Neural cell (in vitro differentiated cells): ENCODE measurements around the gene NRG2. TPM values are rescaled to one million over a fixed set of nuclear protein-coding genes. Genes with fewer than 3 reads are reported as not detected.

Experiments
- H2AFZ ChIP-seq: fragments of 200-600, 300-800 bp; sonication (generic), shearing (Covaris generic); 2 replicates; pipeline ENCODE4 v1.6.0; 2014; ENCODE audit warnings: low read depth, mild to moderate bottlenecking, antibody characterized with exemption, low read length, moderate library complexity
- H3F3A ChIP-seq: fragments of 200-600 bp; shearing (Covaris generic); 2 replicates; pipeline ENCODE4 v1.6.1; 2016; ENCODE audit warnings: mild to moderate bottlenecking, moderate library complexity, mixed read lengths, antibody characterized with exemption, low read length; ENCODE audit not compliant: insufficient read depth, poor library complexity, severe bottlenecking
- H3K27ac ChIP-seq: fragments of 200-600, 300-800 bp; sonication (generic), shearing (Covaris generic); 2 replicates; pipeline ENCODE4 v1.5.1; 2014; ENCODE audit warnings: mild to moderate bottlenecking, low read length, moderate library complexity
- H3K27me3 ChIP-seq: fragments of 300-800, 200-600 bp; sonication (generic), shearing (Covaris generic); 2 replicates; pipeline ENCODE4 v1.6.0; 2014; ENCODE audit warnings: mild to moderate bottlenecking, low read depth, low read length, moderate library complexity; ENCODE audit not compliant: insufficient read depth
- H3K36me3 ChIP-seq: fragments of 300-800, 200-600 bp; sonication (generic), shearing (Covaris generic); 2 replicates; pipeline ENCODE4 v1.5.1; 2014; ENCODE audit warnings: mild to moderate bottlenecking, antibody characterized with exemption, low read length, moderate library complexity; ENCODE audit not compliant: insufficient read depth
- H3K4me2 ChIP-seq: fragments of 300-800, 200-600 bp; sonication (generic), shearing (Covaris generic); 2 replicates; pipeline ENCODE4 v1.6.0; 2014; ENCODE audit warnings: mild to moderate bottlenecking, low read length
- H3K4me3 ChIP-seq: fragments of 300-800, 200-600 bp; sonication (generic), shearing (Covaris generic); 2 replicates; pipeline ENCODE4 v1.5.1; 2014; ENCODE audit warnings: mild to moderate bottlenecking, low read length, moderate library complexity
- H3K79me2 ChIP-seq: fragments of 200-600 bp; shearing (Covaris generic); replicated peaks from 2 replicates; pipeline ENCODE4 v1.6.0; 2014; ENCODE audit warnings: mild to moderate bottlenecking, low read length, moderate library complexity; ENCODE audit not compliant: insufficient read depth
- H3K9ac ChIP-seq: fragments of 300-800, 200-600 bp; sonication (generic), shearing (Covaris generic); 2 replicates; pipeline ENCODE4 v1.6.1; 2016; ENCODE audit warnings: mild to moderate bottlenecking, low read length, mixed read lengths
- H3K9me2 ChIP-seq: fragments of 200-600 bp; shearing (Covaris generic); 2 replicates; pipeline ENCODE4 v1.6.1; 2016; ENCODE audit warnings: mild to moderate bottlenecking, low read length, mixed read lengths; ENCODE audit not compliant: insufficient read depth
- H3K9me3 ChIP-seq: fragments of 200-600, 300-800 bp; sonication (generic), shearing (Covaris generic); 2 replicates; pipeline ENCODE4 v1.6.1; 2016; ENCODE audit warnings: mild to moderate bottlenecking, mixed run types, low read length, moderate library complexity, mixed read lengths
- H4K20me1 ChIP-seq: fragments of 200-600 bp; shearing (Covaris generic); 2 replicates; pipeline ENCODE4 v1.6.1; 2016; ENCODE audit warnings: mild to moderate bottlenecking, mixed run types; ENCODE audit not compliant: insufficient read depth
- EP300 ChIP-seq: fragments of 450-650 bp; conservative IDR thresholded peaks from 2 replicates; pipeline ENCODE4 v1.6.1; 2014; ENCODE audit warnings: antibody characterized with exemption, mild to moderate bottlenecking, moderate library complexity; ENCODE audit not compliant: poor library complexity, severe bottlenecking
- EZH2 ChIP-seq: fragments of 200-600, 300-800 bp; shearing (Covaris generic), sonication (generic); IDR thresholded peaks from 2 replicates; pipeline ENCODE4 v1.6.1; 2014; ENCODE audit warnings: antibody characterized with exemption, low read length, borderline replicate concordance, mild to moderate bottlenecking; ENCODE audit not compliant: insufficient read depth, poor library complexity, severe bottlenecking
- MXI1 ChIP-seq: fragments of 450-650 bp; conservative IDR thresholded peaks from 2 replicates; pipeline ENCODE4 v1.6.1; 2014; ENCODE audit warnings: antibody characterized with exemption, mild to moderate bottlenecking; ENCODE audit not compliant: poor library complexity, severe bottlenecking
- POLR2AphosphoS5 ChIP-seq: IDR thresholded peaks from 2 replicates; pipeline ENCODE4 v1.6.1; 2012
- RAD21 ChIP-seq: fragments of 450-650 bp; conservative IDR thresholded peaks from 2 replicates; pipeline ENCODE4 v1.6.1; 2014; ENCODE audit warnings: antibody characterized with exemption, mild to moderate bottlenecking, moderate library complexity
- SMC3 ChIP-seq: fragments of 450-650 bp; conservative IDR thresholded peaks from 2 replicates; pipeline ENCODE4 v1.6.1; 2014; ENCODE audit warnings: antibody characterized with exemption, mild to moderate bottlenecking, moderate library complexity; ENCODE audit not compliant: poor library complexity
- TAF1 ChIP-seq: IDR thresholded peaks from 2 replicates; pipeline ENCODE4 v1.6.1; 2012; ENCODE audit warnings: low read depth
- polyA plus RNA-seq: library from polyadenylated mRNA; depleted of rRNA; stranded (reverse); fragments of >200 nt; gene quantifications from 2 replicates; pipeline ENCODE4 v1.2.3, GENCODE V29; 2014
- TF ChIP-seq, protein P1 (sequence below): IDR thresholded peaks from 2 replicates; pipeline ENCODE4 v1.6.1; 2012; ENCODE audit warnings: borderline replicate concordance
- TF ChIP-seq, protein P2 (sequence below): fragments of 450-650 bp; IDR thresholded peaks from 2 replicates; pipeline ENCODE4 v1.5.1; 2014; ENCODE audit warnings: antibody characterized with exemption, mild to moderate bottlenecking, moderate library complexity; ENCODE audit not compliant: poor library complexity, severe bottlenecking

The NRG2 gene
- polyA plus RNA-seq, 1 donor from 2014 or later: 5.4 TPM

DNA sequence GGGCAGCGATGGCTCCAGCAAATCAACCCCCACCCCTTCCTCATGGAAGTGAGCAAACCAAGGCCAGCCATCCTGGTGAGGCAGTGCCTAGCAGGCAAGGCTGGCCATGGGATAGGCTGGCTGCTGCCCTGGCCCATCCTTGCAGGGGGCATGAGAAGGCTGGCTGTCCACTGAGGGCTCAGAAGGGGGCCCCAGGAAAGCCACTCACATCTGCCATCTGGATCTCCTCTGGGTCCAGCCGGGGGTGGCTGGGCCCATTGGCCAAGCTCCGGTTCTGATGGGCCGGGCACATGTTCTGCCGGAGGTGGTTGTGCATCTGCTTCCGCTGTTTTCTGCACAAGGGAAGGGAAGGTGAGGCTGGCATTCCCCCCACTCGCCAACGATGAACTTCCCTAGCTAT lies 190.4 kb downstream of the NRG2 start:
- no peaks in the 10 kb centered on the region for H3K9me2 ChIP-seq
- no peaks in the 10 kb centered on the region for H3K36me3 ChIP-seq
- no peak overlapping the region for H3K27ac ChIP-seq
- no peaks in the 10 kb centered on the region for H3F3A ChIP-seq
- H3K9ac ChIP-seq: no peak overlapping the region
- no peaks in the 10 kb centered on the region for H3K9me3 ChIP-seq
- no peaks in the 10 kb centered on the region for H4K20me1 ChIP-seq
- TF ChIP-seq TAF1 (no peak), RAD21 (no peak), EZH2 (no peak), EP300 (no peak), POLR2AphosphoS5 (no peak)
- TF ChIP-seq, protein P1, sequence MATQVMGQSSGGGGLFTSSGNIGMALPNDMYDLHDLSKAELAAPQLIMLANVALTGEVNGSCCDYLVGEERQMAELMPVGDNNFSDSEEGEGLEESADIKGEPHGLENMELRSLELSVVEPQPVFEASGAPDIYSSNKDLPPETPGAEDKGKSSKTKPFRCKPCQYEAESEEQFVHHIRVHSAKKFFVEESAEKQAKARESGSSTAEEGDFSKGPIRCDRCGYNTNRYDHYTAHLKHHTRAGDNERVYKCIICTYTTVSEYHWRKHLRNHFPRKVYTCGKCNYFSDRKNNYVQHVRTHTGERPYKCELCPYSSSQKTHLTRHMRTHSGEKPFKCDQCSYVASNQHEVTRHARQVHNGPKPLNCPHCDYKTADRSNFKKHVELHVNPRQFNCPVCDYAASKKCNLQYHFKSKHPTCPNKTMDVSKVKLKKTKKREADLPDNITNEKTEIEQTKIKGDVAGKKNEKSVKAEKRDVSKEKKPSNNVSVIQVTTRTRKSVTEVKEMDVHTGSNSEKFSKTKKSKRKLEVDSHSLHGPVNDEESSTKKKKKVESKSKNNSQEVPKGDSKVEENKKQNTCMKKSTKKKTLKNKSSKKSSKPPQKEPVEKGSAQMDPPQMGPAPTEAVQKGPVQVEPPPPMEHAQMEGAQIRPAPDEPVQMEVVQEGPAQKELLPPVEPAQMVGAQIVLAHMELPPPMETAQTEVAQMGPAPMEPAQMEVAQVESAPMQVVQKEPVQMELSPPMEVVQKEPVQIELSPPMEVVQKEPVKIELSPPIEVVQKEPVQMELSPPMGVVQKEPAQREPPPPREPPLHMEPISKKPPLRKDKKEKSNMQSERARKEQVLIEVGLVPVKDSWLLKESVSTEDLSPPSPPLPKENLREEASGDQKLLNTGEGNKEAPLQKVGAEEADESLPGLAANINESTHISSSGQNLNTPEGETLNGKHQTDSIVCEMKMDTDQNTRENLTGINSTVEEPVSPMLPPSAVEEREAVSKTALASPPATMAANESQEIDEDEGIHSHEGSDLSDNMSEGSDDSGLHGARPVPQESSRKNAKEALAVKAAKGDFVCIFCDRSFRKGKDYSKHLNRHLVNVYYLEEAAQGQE: no peak
- TF ChIP-seq, protein P2, sequence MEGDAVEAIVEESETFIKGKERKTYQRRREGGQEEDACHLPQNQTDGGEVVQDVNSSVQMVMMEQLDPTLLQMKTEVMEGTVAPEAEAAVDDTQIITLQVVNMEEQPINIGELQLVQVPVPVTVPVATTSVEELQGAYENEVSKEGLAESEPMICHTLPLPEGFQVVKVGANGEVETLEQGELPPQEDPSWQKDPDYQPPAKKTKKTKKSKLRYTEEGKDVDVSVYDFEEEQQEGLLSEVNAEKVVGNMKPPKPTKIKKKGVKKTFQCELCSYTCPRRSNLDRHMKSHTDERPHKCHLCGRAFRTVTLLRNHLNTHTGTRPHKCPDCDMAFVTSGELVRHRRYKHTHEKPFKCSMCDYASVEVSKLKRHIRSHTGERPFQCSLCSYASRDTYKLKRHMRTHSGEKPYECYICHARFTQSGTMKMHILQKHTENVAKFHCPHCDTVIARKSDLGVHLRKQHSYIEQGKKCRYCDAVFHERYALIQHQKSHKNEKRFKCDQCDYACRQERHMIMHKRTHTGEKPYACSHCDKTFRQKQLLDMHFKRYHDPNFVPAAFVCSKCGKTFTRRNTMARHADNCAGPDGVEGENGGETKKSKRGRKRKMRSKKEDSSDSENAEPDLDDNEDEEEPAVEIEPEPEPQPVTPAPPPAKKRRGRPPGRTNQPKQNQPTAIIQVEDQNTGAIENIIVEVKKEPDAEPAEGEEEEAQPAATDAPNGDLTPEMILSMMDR: no peak
- peaks cover 10% of the 10 kb centered on the region for H3K27me3 ChIP-seq
- no peak overlapping the region for H3K4me2 ChIP-seq
- no peaks in the 10 kb centered on the region for H3K79me2 ChIP-seq
- H2AFZ ChIP-seq: no peak overlapping the region
- no peak overlapping the region for H3K4me3 ChIP-seq

DNA sequence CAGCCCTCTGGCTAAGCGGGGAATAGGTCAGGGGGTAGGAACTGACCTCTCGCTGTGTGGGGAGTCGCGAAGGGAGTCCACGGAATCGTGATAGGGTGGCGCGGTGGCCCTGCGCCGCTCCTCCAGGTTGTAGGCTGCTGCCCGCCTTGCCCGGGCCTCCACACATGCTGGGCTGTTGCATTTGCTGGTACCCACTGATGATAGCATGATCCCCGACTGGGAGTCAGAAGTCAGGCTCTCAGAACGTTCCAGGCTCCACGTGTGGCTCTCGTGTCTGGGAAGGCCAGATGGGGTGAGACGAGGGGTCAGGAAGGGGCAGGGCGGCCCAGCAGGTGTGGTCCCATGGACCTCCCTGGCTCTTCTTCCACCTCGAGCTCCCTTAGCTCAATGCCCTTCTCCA lies 191.5 kb downstream of the NRG2 start:
- Histone ChIP-seq H3K36me3 (no peaks in the 10 kb centered on the region), H3K27ac (no peak overlapping the region), H3K9me3 (no peaks in the 10 kb centered on the region)

More for the DNA sequence above, 191.5 kb downstream of the NRG2 start:
- Histone ChIP-seq H2AFZ (no peak overlapping the region), H3K9me2 (no peaks in the 10 kb centered on the region), H3K9ac (no peak overlapping the region), H3K4me3 (no peak overlapping the region), H3K27me3 (peaks cover 21% of the 10 kb centered on the region), H3F3A (no peaks in the 10 kb centered on the region), H3K4me2 (no peak overlapping the region), H4K20me1 (no peaks in the 10 kb centered on the region), H3K79me2 (no peaks in the 10 kb centered on the region)
- TF ChIP-seq EZH2: no peak
- TF ChIP-seq, protein P1: no peak
- TF ChIP-seq EP300: no peak
- TF ChIP-seq MXI1: no peak
- TF ChIP-seq, protein P2: no peak
- no peak for TF ChIP-seq SMC3
- TF ChIP-seq TAF1: no peak
- no peak for TF ChIP-seq POLR2AphosphoS5
- no peak for TF ChIP-seq RAD21
